ENCODE measurements around the gene GJA5.

The GJA5 gene

GRCh38 chr1:147800804-147801203, 40.4 kb upstream of the GJA5 start:
- Mint-ChIP-seq H3K9me3 (no peaks in the 10 kb centered on the region), H3K4me3 (no peak overlapping the region), H3K27ac (no peak overlapping the region), H3K4me1 (no peaks in the 10 kb centered on the region), H3K27me3 (ENCODE audit: low read depth) (no peaks in the 10 kb centered on the region), H3K36me3 (ENCODE audit: low read depth) (no peaks in the 10 kb centered on the region)
- TF ChIP-seq CTCF (IDR thresholded peaks at IDR 0.05; ENCODE audit: unreplicated experiment in 3 of 3): no peak

GRCh38 chr1:147798731-147799130, 38.3 kb upstream of the GJA5 start:
- H3K27ac Mint-ChIP-seq: no peak overlapping the region

GRCh38 chr1:147794570-147794969, 34.2 kb upstream of the GJA5 start:
- Mint-ChIP-seq H3K4me1 (no peaks in the 10 kb centered on the region), H3K27ac (no peak overlapping the region), H3K27me3 (ENCODE audit: low read depth) (no peaks in the 10 kb centered on the region), H3K9me3 (no peaks in the 10 kb centered on the region), H3K4me3 (no peak overlapping the region), H3K36me3 (ENCODE audit: low read depth) (no peaks in the 10 kb centered on the region)
- no peak for TF ChIP-seq CTCF (IDR thresholded peaks at IDR 0.05; ENCODE audit: unreplicated experiment in 3 of 3)

More at GRCh38 chr1:147798731-147799130, 38.3 kb upstream of the GJA5 start:
- no peak for TF ChIP-seq CTCF (IDR thresholded peaks at IDR 0.05; ENCODE audit: unreplicated experiment in 3 of 3)
- no peaks in the 10 kb centered on the region for H3K9me3 Mint-ChIP-seq
- H3K36me3 Mint-ChIP-seq (ENCODE audit: low read depth): no peaks in the 10 kb centered on the region
- H3K27me3 Mint-ChIP-seq (ENCODE audit: low read depth): no peaks in the 10 kb centered on the region
- no peak overlapping the region for H3K4me3 Mint-ChIP-seq
- H3K4me1 Mint-ChIP-seq: no peaks in the 10 kb centered on the region

- H3K4me1 Mint-ChIP-seq: peaks cover 21% of the 10 kb centered on the region
- H3K27ac Mint-ChIP-seq: no peak overlapping the region
- no peaks in the 10 kb centered on the region for H3K9me3 Mint-ChIP-seq
- no peak for TF ChIP-seq CTCF (IDR thresholded peaks at IDR 0.05; ENCODE audit: unreplicated experiment in 3 of 3)
- no peaks in the 10 kb centered on the region for H3K36me3 Mint-ChIP-seq (ENCODE audit: low read depth)
- no peaks in the 10 kb centered on the region for H3K27me3 Mint-ChIP-seq (ENCODE audit: low read depth)
- H3K4me3 Mint-ChIP-seq: no peak overlapping the region
Observed at GRCh38 chr1:147791876-147792275, 31.5 kb upstream of the GJA5 start.

GRCh38 chr1:147787765-147788164, 27.4 kb upstream of the GJA5 start:
- Mint-ChIP-seq H3K36me3 (ENCODE audit: low read depth) (no peaks in the 10 kb centered on the region), H3K27ac (no peak overlapping the region), H3K9me3 (no peaks in the 10 kb centered on the region), H3K4me1 (peaks cover 33% of the 10 kb centered on the region), H3K4me3 (no peak overlapping the region), H3K27me3 (ENCODE audit: low read depth) (no peaks in the 10 kb centered on the region)
- TF ChIP-seq CTCF (IDR thresholded peaks at IDR 0.05; ENCODE audit: unreplicated experiment in 3 of 3): no peak

- TF ChIP-seq CTCF (IDR thresholded peaks at IDR 0.05; ENCODE audit: unreplicated experiment in 3 of 3): no peak
- no peaks in the 10 kb centered on the region for H3K27me3 Mint-ChIP-seq (ENCODE audit: low read depth)
- H3K27ac Mint-ChIP-seq: peak overlapping the region in 2 of 3 experiments; percentile 19 to 86
- no peak overlapping the region for H3K4me3 Mint-ChIP-seq
- H3K4me1 Mint-ChIP-seq: peaks cover 35% of the 10 kb centered on the region
- H3K36me3 Mint-ChIP-seq (ENCODE audit: low read depth): no peaks in the 10 kb centered on the region
- no peaks in the 10 kb centered on the region for H3K9me3 Mint-ChIP-seq
Observed at GRCh38 chr1:147786536-147786935, 26.1 kb upstream of the GJA5 start.
